Measurements from ENCODE around the gene STRN4. TPM values are rescaled to one million over a fixed set of nuclear protein-coding genes. Genes with fewer than 3 reads are reported as not detected.
"Not testable (repeated sequence)": the region's sequence is repeated elsewhere in the genome, so short reads cannot be mapped to it uniquely, and the experiment has no call there.

Gene STRN4
- total and polyA plus RNA-seq, 5 donors, result 39.3 to 69.8 (median 49.7) TPM

DNA sequence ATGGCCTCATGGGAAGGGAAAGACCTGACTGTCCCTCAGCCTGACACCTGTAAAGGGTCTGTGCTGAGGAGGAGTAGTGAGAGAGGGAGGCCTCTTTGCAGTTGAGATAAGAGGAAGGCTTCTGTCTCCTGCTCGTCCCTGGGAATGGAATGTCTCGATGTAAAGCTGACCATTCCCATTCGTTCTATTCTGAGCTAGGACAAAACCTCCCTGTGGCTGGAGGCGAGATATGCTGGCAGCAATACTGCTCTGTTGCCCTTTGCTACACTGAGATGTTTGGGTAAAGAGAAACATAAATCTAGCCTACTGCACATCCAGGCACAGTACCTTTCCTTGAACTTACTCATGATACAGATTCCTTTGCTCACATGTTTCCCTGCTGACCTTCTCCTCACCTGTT is 22.5 kb upstream of the STRN4 start:
- H3K27me3 ChIP-seq (ENCODE audit: control insufficient read depth, insufficient read depth); H3K9me3 ChIP-seq (ENCODE audit: control insufficient read depth, low read length); H3K4me3 ChIP-seq (ENCODE audit: low read length); intact Hi-C loops (cut with DNase I); H3K4me1 ChIP-seq (ENCODE audit: control insufficient read depth, insufficient read depth, low read length); ATAC-seq: not testable (repeated sequence)
- H3K27ac ChIP-seq (ENCODE audit: low read length), result peak overlapping the region; percentile 83
- 31% methylated on average over 4 of the region's 4 CpGs for WGBS
- peak in 1 of 3 donors; percentile 49 for DNase-seq

DNA sequence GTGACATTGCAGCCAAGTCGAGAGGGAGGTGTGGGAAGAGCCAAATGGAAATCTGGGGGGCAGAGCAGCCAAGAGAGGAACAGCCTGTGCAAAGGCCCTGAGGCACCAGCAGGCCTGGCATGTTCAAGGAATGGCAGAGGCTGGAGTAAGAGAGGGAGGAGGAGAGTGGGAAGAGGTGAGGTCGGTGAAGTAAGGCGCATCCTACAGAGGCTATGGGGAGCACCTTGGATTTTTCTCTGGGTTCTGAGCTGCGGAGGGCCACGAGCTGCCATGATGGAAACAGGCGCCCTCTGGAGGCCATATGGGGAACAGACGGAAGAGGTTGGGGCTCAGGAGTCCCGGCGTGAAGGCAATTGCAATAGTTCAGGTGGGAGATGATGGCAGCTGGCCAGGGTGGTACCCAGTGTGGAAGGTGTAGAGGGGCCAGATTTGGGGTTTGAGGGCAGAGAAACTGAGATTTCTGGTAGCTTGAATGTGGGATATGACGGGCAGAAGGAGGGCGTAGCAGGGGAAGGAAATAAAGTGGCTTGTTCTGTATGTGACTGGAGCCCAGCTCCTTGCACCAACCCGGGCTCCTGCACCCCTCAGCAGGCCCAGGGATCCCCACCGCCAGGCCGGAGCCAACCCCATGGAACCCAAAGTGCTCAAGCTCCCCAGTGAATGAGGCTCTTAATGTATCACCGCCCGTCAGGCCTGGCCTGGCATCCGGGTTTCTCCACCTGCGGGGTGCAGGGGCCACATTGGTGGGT is 20.5 kb upstream of the STRN4 start:
- peak; percentile 10 to 54 for ATAC-seq
- 63% methylated on average over 18 of the region's 18 CpGs for WGBS
- H3K27ac ChIP-seq (ENCODE audit: low read length), result no peak overlapping the region
- H3K4me3 ChIP-seq (ENCODE audit: low read length), result no peak overlapping the region
- DNase-seq, result peak in 1 of 3 donors; percentile 79
- H3K4me1 ChIP-seq (ENCODE audit: control insufficient read depth, insufficient read depth, low read length), result no peaks in the 10 kb centered on the region
- H3K9me3 ChIP-seq (ENCODE audit: control insufficient read depth, low read length), result no peaks in the 10 kb centered on the region
- intact Hi-C loops (cut with DNase I), result no loop called here
- no peaks in the 10 kb centered on the region for H3K27me3 ChIP-seq (ENCODE audit: control insufficient read depth, insufficient read depth)

DNA sequence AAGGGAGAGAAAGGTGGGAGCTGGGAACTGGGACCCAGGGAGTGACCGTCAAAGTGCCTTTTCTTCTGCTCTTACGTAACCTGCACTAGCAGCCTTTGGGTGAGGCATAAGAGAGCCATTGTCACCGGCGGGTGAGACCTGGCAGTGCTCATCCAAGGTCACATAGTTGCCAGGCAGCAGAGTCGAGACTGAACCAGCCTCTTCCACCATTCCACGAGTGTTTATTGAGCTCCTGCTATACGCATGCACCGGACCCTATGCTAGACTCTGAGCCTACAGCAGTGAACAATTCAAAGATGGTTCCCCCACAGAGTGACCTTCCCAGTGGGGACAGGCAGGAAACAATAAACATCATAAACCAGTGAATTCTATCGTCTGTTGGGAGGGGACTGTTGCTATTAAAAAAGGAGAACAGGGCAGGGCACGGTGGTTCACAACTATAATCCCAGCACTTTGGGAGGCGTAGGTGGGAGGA is 18.6 kb upstream of the STRN4 start:
- ATAC-seq, result peak; percentile 21 to 66
- H3K27me3 ChIP-seq (ENCODE audit: control insufficient read depth, insufficient read depth), result no peaks in the 10 kb centered on the region
- no peaks in the 10 kb centered on the region for H3K9me3 ChIP-seq (ENCODE audit: control insufficient read depth, low read length)
- H3K4me3 ChIP-seq (ENCODE audit: low read length), result no peak overlapping the region
- DNase-seq, result no peak
- no peaks in the 10 kb centered on the region for H3K4me1 ChIP-seq (ENCODE audit: control insufficient read depth, insufficient read depth, low read length)
- WGBS, result 58% methylated on average over 11 of the region's 11 CpGs
- intact Hi-C loops (cut with DNase I), result no loop called here
- no peak overlapping the region for H3K27ac ChIP-seq (ENCODE audit: low read length)

DNA sequence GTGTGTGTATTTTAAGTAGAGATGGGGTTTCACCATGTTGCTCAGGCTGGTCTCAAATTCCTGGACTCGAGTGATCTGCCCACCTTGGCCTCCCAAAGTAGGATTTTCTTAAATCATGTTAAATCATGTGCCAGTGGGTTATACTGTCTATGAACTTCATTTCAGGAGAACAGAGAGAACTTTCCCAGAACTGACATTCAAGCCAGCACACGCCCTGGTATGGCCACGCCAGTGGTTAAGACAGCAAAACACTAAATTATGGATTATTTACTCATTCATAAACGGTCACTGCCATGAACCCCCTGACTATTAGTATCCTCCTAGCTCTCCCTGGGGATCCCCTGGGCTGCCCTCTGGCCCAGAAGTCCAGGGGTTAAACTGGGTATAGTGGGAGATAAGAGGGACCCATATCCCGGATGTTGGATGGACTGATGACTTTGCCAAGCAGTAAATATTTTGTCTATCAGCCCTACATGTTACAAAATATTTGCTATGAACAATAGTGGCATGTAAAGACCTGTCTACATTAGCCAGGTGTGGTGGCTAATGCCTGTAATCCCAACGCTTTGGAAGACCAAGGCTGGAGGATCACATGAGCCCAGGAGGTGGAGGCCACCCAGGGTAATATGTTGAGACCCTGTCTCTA is 16.1 kb upstream of the STRN4 start:
- no peak for DNase-seq
- intact Hi-C loops (cut with DNase I), result no loop called here
- Histone ChIP-seq H3K4me1 (ENCODE audit: control insufficient read depth, insufficient read depth, low read length) (no peaks in the 10 kb centered on the region), H3K4me3 (ENCODE audit: low read length) (no peak overlapping the region), H3K27me3 (ENCODE audit: control insufficient read depth, insufficient read depth) (no peaks in the 10 kb centered on the region), H3K27ac (ENCODE audit: low read length) (no peak overlapping the region), H3K9me3 (ENCODE audit: control insufficient read depth, low read length) (no peaks in the 10 kb centered on the region)
- WGBS, result 82% methylated on average over 6 of the region's 6 CpGs
- ATAC-seq, result no peak

DNA sequence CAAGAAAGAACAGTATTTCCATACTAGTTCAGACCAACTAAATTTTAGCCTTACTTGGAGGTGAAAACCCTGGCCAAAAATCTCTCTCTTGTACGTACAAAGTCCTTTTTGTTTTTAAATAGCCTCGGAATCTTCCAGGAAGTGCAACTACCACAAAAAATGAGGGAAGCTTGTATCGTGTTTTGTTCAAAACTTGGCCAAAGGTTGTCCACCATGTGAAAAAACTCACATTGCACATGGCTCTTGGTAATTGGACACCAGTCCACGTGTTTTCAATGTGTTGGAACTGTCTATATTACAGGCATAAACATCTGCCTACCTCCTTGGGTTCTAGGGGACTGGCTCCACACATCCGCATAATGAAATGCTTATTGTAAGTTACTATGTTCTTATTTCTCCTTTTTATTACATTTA is 15.2 kb upstream of the STRN4 start:
- H3K27me3 ChIP-seq (ENCODE audit: control insufficient read depth, insufficient read depth), result no peaks in the 10 kb centered on the region
- H3K27ac ChIP-seq (ENCODE audit: low read length), result no peak overlapping the region
- ATAC-seq (no peak), DNase-seq (no peak)
- no peak overlapping the region for H3K4me3 ChIP-seq (ENCODE audit: low read length)
- H3K9me3 ChIP-seq (ENCODE audit: control insufficient read depth, low read length), result no peaks in the 10 kb centered on the region
- no peaks in the 10 kb centered on the region for H3K4me1 ChIP-seq (ENCODE audit: control insufficient read depth, insufficient read depth, low read length)
- WGBS, result 45% methylated on average over 5 of the region's 5 CpGs
- intact Hi-C loops (cut with DNase I), result no loop called here

DNA sequence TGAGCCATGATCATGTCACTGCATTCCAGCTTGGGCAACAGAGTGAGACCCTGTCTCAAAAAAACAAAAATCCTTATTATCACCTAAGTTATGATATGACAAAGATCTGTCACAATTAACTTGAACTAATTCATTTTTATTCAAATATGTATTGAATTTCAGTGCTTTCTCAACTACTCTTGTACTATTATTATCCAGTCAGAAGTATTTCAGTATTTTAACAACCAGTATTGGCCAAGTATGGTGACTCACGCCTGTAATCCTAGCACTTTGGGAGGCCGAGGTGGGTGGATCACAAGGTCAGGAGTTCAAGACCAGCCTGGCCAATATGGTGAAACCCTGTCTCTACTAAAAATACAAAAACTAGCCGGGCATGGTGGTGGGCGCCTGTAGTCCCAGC is 14.6 kb upstream of the STRN4 start:
- H3K4me3 ChIP-seq (ENCODE audit: low read length); intact Hi-C loops (cut with DNase I); H3K9me3 ChIP-seq (ENCODE audit: control insufficient read depth, low read length); ATAC-seq; DNase-seq; H3K27ac ChIP-seq (ENCODE audit: low read length); H3K27me3 ChIP-seq (ENCODE audit: control insufficient read depth, insufficient read depth); H3K4me1 ChIP-seq (ENCODE audit: control insufficient read depth, insufficient read depth, low read length): not testable (repeated sequence)
- WGBS, result 71% methylated on average over 4 of the region's 4 CpGs

DNA sequence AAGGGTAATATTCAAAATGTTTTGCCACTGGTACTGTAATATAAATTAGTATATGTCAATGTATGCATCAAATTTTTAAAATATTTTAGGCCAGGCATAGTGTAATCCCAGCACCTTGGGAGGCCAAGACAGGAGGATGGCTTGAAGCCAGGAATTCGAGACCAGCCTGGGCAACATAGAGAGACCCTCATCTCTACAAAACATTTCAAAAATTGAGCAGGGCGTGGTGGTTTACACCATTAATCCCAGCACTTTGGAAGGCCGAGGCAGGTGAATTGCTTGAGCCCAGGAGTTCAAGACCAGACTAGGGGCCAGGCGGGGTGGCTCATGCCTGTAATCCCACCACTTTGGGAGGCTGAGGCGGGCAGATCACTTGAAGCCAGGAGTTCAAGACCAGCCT is 14.1 kb upstream of the STRN4 start:
- no peak for DNase-seq
- WGBS, result 89% methylated on average over 5 of the region's 5 CpGs
- Histone ChIP-seq H3K4me1 (ENCODE audit: control insufficient read depth, insufficient read depth, low read length) (no peaks in the 10 kb centered on the region), H3K9me3 (ENCODE audit: control insufficient read depth, low read length) (no peaks in the 10 kb centered on the region), H3K27ac (ENCODE audit: low read length) (no peak overlapping the region), H3K27me3 (ENCODE audit: control insufficient read depth, insufficient read depth) (no peaks in the 10 kb centered on the region), H3K4me3 (ENCODE audit: low read length) (no peak overlapping the region)
- no peak for ATAC-seq
- intact Hi-C loops (cut with DNase I), result no loop called here

GRCh38 chr19:46759817-46760333 is 13.6 kb upstream of the STRN4 start:
- Histone ChIP-seq H3K4me1 (ENCODE audit: control insufficient read depth, insufficient read depth, low read length) (no peaks in the 10 kb centered on the region), H3K27me3 (ENCODE audit: control insufficient read depth, insufficient read depth) (no peaks in the 10 kb centered on the region), H3K27ac (ENCODE audit: low read length) (no peak overlapping the region), H3K4me3 (ENCODE audit: low read length) (no peak overlapping the region), H3K9me3 (ENCODE audit: control insufficient read depth, low read length) (no peaks in the 10 kb centered on the region)
- intact Hi-C loops (cut with DNase I), result loop anchor here in 3 of 4 donors (10.0 kb wide), 2 partner anchors 225 to 235 kb away; no protein-coding TSS in a partner anchor
- 57% methylated on average over 7 of the region's 7 CpGs for WGBS
- ATAC-seq (no peak), DNase-seq (no peak)

GRCh38 chr19:46759206-46759605 is 13.0 kb upstream of the STRN4 start:
- intact Hi-C loops (cut with DNase I), result loop anchor here in 3 of 4 donors (10.0 kb wide), 2 partner anchors 226 to 236 kb away; no protein-coding TSS in a partner anchor
- Histone ChIP-seq H3K27me3 (ENCODE audit: control insufficient read depth, insufficient read depth) (no peaks in the 10 kb centered on the region), H3K4me1 (ENCODE audit: control insufficient read depth, insufficient read depth, low read length) (no peaks in the 10 kb centered on the region), H3K4me3 (ENCODE audit: low read length) (no peak overlapping the region), H3K27ac (ENCODE audit: low read length) (no peak overlapping the region), H3K9me3 (ENCODE audit: control insufficient read depth, low read length) (no peaks in the 10 kb centered on the region)
- no peak for ATAC-seq
- 76% methylated on average over 6 of the region's 6 CpGs for WGBS
- no peak for DNase-seq

DNA sequence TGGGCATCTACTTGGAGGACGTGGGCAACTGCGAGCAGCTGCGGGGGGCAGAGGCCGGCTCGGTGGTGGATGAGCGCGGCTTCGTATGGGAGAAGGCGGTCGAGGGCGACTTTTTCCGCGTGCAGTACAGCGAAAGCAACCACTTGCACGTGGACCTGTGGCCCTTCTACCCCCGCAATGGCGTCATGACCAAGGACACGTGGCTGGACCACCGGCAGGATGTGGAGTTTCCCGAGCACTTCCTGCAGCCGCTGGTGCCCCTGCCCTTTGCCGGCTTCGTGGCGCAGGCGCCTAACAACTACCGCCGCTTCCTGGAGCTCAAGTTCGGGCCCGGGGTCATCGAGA is 10.3 kb upstream of the STRN4 start:
- Histone ChIP-seq H3K9me3 (ENCODE audit: control insufficient read depth, low read length) (no peaks in the 10 kb centered on the region), H3K4me3 (ENCODE audit: low read length) (no peak overlapping the region), H3K27ac (ENCODE audit: low read length) (no peak overlapping the region), H3K4me1 (ENCODE audit: control insufficient read depth, insufficient read depth, low read length) (no peaks in the 10 kb centered on the region), H3K27me3 (ENCODE audit: control insufficient read depth, insufficient read depth) (no peaks in the 10 kb centered on the region)
- 76% methylated on average over 30 of the region's 30 CpGs for WGBS
- ATAC-seq (no peak), DNase-seq (peak in 2 of 3 donors; percentile 66)
- intact Hi-C loops (cut with DNase I), result loop anchor here (2.0 to 10.0 kb wide), 4 partner anchors 82 to 238 kb away; no protein-coding TSS in a partner anchor

- H3K27me3 ChIP-seq (ENCODE audit: control insufficient read depth, insufficient read depth), result no peaks in the 10 kb centered on the region
- DNase-seq (no peak), ATAC-seq (peak; percentile 3 to 6)
- no peaks in the 10 kb centered on the region for H3K9me3 ChIP-seq (ENCODE audit: control insufficient read depth, low read length)
- 88% methylated on average over 86 of the region's 86 CpGs for WGBS
- H3K4me1 ChIP-seq (ENCODE audit: control insufficient read depth, insufficient read depth, low read length), result no peaks in the 10 kb centered on the region
- no peak overlapping the region for H3K27ac ChIP-seq (ENCODE audit: low read length)
- no peak overlapping the region for H3K4me3 ChIP-seq (ENCODE audit: low read length)
- intact Hi-C loops (cut with DNase I), result loop anchor here (2.0 to 10.0 kb wide), 4 partner anchors 83 to 239 kb away; no protein-coding TSS in a partner anchor
Measured at GRCh38 chr19:46755853-46756543, 9.7 kb upstream of the STRN4 start.

Data from right cardiac atrium (tissue), 5 donors.